Panc1 (cell line): ENCODE data around the gene SLC1A2. TPM values are rescaled to one million over a fixed set of nuclear protein-coding genes. Genes with fewer than 3 reads are reported as not detected.

ENCODE experiments used
- ATAC-seq: fragments of 200-7000 bp; cut with Tn5 transposase; 2 replicates; pipeline ENCODE4 v1.9.1; 2020; ENCODE audit warnings: mild to moderate bottlenecking, moderate library complexity
- BruUV-seq: library from RNA; stranded (reverse); fragments of 400-500 nt; replicated peaks from 2 replicates; lab custom pipeline; 2021; lab: Mats Ljungman, UMichigan
- CTCF ChIA-PET: fragments of 300-600 bp; sonication (Branson Sonifier 250); formaldehyde crosslinking; loops from one replicate; lab custom pipeline; 2022; ENCODE audit warnings: antibody characterized with exemption; lab: Charles Lee
- POLR2A ChIA-PET: fragments of 300-600 bp; sonication (Branson Sonifier 250); formaldehyde crosslinking; loops from one replicate; lab custom pipeline; 2022; ENCODE audit warnings: antibody characterized with exemption; lab: Charles Lee
- DNase-seq: peaks from one replicate; pipeline ENCODE4 v3.0.0-alpha.2; 2010; ENCODE audit warnings: low read depth, low spot score
- H3K27ac ChIP-seq: 2 replicates; pipeline ENCODE4 v1.5.1; 2011; ENCODE audit warnings: mild to moderate bottlenecking, low read length, inconsistent platforms
- H3K27me3 ChIP-seq: fragments of 200-500 bp; sonication (Bioruptor generic); 2 replicates; pipeline ENCODE4 v1.6.0; 2014; ENCODE audit warnings: low read length, inconsistent platforms; ENCODE audit not compliant: control insufficient read depth, insufficient read depth
- H3K36me3 ChIP-seq: fragments of 200-500 bp; sonication (Bioruptor generic); 2 replicates; pipeline ENCODE4 v1.5.1; 2014; ENCODE audit warnings: inconsistent platforms, mild to moderate bottlenecking, low read length, moderate library complexity; ENCODE audit not compliant: control insufficient read depth, insufficient read depth
- H3K4me1 ChIP-seq: 2 replicates; pipeline ENCODE4 v1.5.1; 2011; ENCODE audit warnings: inconsistent platforms, mild to moderate bottlenecking, low read length, moderate library complexity; ENCODE audit not compliant: control insufficient read depth, insufficient read depth
- H3K4me3 ChIP-seq, 2 experiments: 2 replicates each; pipeline ENCODE4 v1.5.1; 2011 to 2012; ENCODE audit warnings: low read depth in 2 of 2, low read length in 2 of 2, mild to moderate bottlenecking in 2 of 2, inconsistent platforms in 1 of 2, moderate library complexity in 1 of 2
- H3K9me3 ChIP-seq: fragments of 200-500 bp; sonication (Bioruptor generic); 2 replicates; pipeline ENCODE4 v1.5.1; 2014; ENCODE audit warnings: low read depth, mild to moderate bottlenecking, inconsistent platforms, low read length, moderate library complexity; ENCODE audit not compliant: control insufficient read depth, insufficient read depth
- CTCF ChIP-seq: fragments of 450-650 bp; IDR thresholded peaks from 2 replicates; pipeline ENCODE4 v1.5.1; 2017; ENCODE audit warnings: mild to moderate bottlenecking
- POLR2AphosphoS5 ChIP-seq: IDR thresholded peaks from 2 replicates; pipeline ENCODE4 v1.6.1; 2012; ENCODE audit warnings: mild to moderate bottlenecking, low read depth, low read length, moderate library complexity
- REST ChIP-seq, 2 experiments: IDR thresholded peaks; 2 replicates each; pipeline ENCODE4 v1.6.1; 2011 to 2012; ENCODE audit warnings: low read depth in 2 of 2, control low read depth in 1 of 2, low read length in 1 of 2, mild to moderate bottlenecking in 1 of 2, moderate library complexity in 1 of 2; ENCODE audit not compliant: insufficient read depth in 1 of 2
- SIN3A ChIP-seq: IDR thresholded peaks from 2 replicates; pipeline ENCODE4 v1.6.1; 2012; ENCODE audit warnings: low read depth, mild to moderate bottlenecking, low read length, moderate library complexity, borderline replicate concordance; ENCODE audit not compliant: insufficient read depth
- TCF7L2 ChIP-seq: IDR thresholded peaks from 2 replicates; pipeline ENCODE4 v1.6.1; 2011; ENCODE audit warnings: mild to moderate bottlenecking, low read depth, low read length, inconsistent platforms
- in situ Hi-C: cut with HindIII; loops from 2 replicates; pipeline ENCODE4 v1.10.0; 2016; ENCODE audit warnings: low sequenced_read_pairs, low pct_unique_long_range_greater_than_20kb
- intact Hi-C: fragments of 100-400 bp; cut with micrococcal nuclease; formaldehyde crosslinking; loops from one replicate; pipeline ENCODE4 v1.10.0; 2022; ENCODE audit not compliant: unreplicated experiment
- total RNA-seq: library from RNA; stranded (reverse); gene quantifications from one replicate; pipeline ENCODE4 v1.2.1, GENCODE V29; 2021; ENCODE audit not compliant: unreplicated experiment

Gene SLC1A2
- total RNA-seq, 1 experiment from 2014 or later = 0.21 TPM

- H3K36me3 ChIP-seq = no peaks in the 10 kb centered on the region
- H3K27ac ChIP-seq = no peak overlapping the region
- no peaks in the 10 kb centered on the region for H3K27me3 ChIP-seq
- in situ Hi-C loops = no loop called here
- ChIA-PET CTCF (no interaction called here), POLR2A (no interaction called here)
- H3K9me3 ChIP-seq = no peaks in the 10 kb centered on the region
- TF ChIP-seq CTCF (no peak), REST (IDR thresholded peaks at IDR 0.05; ENCODE audit: insufficient read depth in 1 of 2, low read depth in 2 of 2, low read length in 1 of 2) (no peak), POLR2AphosphoS5 (no peak), TCF7L2 (no peak), SIN3A (no peak)
- intact Hi-C loops = no loop called here
- no peak overlapping the region for H3K4me3 ChIP-seq
- no peak for DNase-seq
- no TSS peak for BruUV-seq
- H3K4me1 ChIP-seq = no peaks in the 10 kb centered on the region
- ATAC-seq = no peak
Observed at GRCh38 chr11:35248558-35249323, 170.6 kb downstream of the SLC1A2 start.

DNA sequence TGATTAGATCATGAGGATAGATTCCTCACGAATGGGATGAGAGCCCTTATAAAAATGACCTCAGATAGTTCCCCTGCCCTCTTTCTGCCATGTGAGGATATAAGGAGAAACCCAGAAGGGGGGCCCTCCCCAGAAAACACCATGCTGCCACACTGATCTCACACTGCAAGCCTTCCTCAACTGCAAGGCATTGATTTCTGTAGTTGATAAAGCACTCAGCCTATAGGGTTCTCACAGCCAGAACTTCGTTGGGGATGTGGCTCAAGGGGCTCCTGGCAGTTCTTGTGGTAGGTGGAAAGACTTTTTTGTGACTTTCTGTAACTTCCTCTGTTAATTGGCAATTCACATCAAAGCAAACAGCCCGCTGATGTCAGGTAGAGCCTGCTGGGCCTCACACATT lies 171.5 kb downstream of the SLC1A2 start:
- Histone ChIP-seq H3K4me1 (no peaks in the 10 kb centered on the region), H3K9me3 (no peaks in the 10 kb centered on the region), H3K36me3 (no peaks in the 10 kb centered on the region), H3K27ac (no peak overlapping the region), H3K27me3 (no peaks in the 10 kb centered on the region), H3K4me3 (no peak overlapping the region)
- in situ Hi-C loops (no loop called here), intact Hi-C loops (no loop called here)
- ChIA-PET CTCF (no interaction called here), POLR2A (no interaction called here)
- no peak for ATAC-seq
- no peak for TF ChIP-seq REST (IDR thresholded peaks at IDR 0.05; ENCODE audit: insufficient read depth in 1 of 2, low read depth in 2 of 2, low read length in 1 of 2)
- TF ChIP-seq SIN3A = no peak
- no peak for TF ChIP-seq POLR2AphosphoS5
- no peak for TF ChIP-seq CTCF
- no peak for TF ChIP-seq TCF7L2
- no peak for DNase-seq
- no TSS peak for BruUV-seq
